Lower leg skin (tissue), 4 donors: Measurements from ENCODE around the gene ANXA4. TPM values are rescaled to one million over a fixed set of nuclear protein-coding genes. Genes with fewer than 3 reads are reported as not detected.
"Not testable (repeated sequence)": the region's sequence is repeated elsewhere in the genome, so short reads cannot be mapped to it uniquely, and the experiment has no call there.

Experiments used
- DNase-seq, 2 donors: peaks; one replicate each; pipeline ENCODE4 v3.0.0-alpha.2; 2019; ENCODE audit warnings: low spot score in 2 of 2
- H3K4me3 ChIP-seq: fragments of 200-600 bp; sonication (generic); 2 replicates; pipeline ENCODE4 v1.5.1; 2017; ENCODE audit warnings: mild to moderate bottlenecking, low read depth; ENCODE audit not compliant: poor library complexity, severe bottlenecking
- POLR2A ChIP-seq, 2 donors: fragments of 450-650 bp; IDR thresholded peaks; one replicate each; pipeline ENCODE4 v1.6.1; 2016 to 2017; ENCODE audit warnings: antibody characterized with exemption in 2 of 2, mild to moderate bottlenecking in 1 of 2, moderate library complexity in 1 of 2
- WGBS, 2 donors: methylation state at CpG; one replicate each; pipeline ENCODE4 v1.1.5; 2018; 5-methylcytosine and 5-hydroxymethylcytosine counted together
- intact Hi-C: fragments of 100-400 bp; cut with DNase I; formaldehyde crosslinking; loops from one replicate; pipeline ENCODE4 v1.15.0; 2023; ENCODE audit warnings: low total_unique reads
- total RNA-seq, 4 donors: library from RNA; depleted of rRNA; stranded (reverse); fragments of >200 nt; gene quantifications; one replicate each; pipeline ENCODE4 v1.1.0, GENCODE V29; 2016
- TF ChIP-seq, protein P1 (sequence below), 3 donors: fragments of 450-650 bp; IDR thresholded peaks; one replicate each; pipeline ENCODE4 v1.5.1; 2016; ENCODE audit warnings: antibody characterized with exemption in 3 of 3, mild to moderate bottlenecking in 3 of 3, moderate library complexity in 2 of 3

The ANXA4 gene
- total RNA-seq, 4 donors from 2014 or later: 60.2 to 107 (median 64.9) TPM

DNA sequence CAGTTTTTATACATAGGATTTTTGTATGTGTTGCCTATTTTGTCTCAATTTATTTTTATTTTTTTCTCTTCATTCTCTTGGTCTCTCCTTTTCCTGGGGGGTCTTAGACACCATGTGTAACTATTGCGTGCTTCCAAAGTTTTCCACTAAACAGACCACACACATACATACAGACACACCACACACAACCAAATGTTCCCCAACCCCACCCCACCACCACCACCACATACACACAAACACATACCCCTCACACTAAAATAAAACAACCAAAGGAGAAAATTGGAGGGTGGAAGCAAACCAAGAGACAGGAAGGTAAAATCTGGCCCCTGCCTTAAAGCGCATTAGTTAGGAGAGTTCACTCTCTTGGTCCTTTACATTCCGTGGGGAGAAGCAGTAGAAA, 30.0 kb upstream of the ANXA4 start:
- DNase-seq: peak in 1 of 2 donors; percentile 32
- 84 to 91% methylated on average over 3 of the region's 3 CpGs for WGBS, 2 donors
- intact Hi-C loops: no loop called here
- no peak for TF ChIP-seq POLR2A (IDR thresholded peaks at IDR 0.05)
- TF ChIP-seq, protein P1, sequence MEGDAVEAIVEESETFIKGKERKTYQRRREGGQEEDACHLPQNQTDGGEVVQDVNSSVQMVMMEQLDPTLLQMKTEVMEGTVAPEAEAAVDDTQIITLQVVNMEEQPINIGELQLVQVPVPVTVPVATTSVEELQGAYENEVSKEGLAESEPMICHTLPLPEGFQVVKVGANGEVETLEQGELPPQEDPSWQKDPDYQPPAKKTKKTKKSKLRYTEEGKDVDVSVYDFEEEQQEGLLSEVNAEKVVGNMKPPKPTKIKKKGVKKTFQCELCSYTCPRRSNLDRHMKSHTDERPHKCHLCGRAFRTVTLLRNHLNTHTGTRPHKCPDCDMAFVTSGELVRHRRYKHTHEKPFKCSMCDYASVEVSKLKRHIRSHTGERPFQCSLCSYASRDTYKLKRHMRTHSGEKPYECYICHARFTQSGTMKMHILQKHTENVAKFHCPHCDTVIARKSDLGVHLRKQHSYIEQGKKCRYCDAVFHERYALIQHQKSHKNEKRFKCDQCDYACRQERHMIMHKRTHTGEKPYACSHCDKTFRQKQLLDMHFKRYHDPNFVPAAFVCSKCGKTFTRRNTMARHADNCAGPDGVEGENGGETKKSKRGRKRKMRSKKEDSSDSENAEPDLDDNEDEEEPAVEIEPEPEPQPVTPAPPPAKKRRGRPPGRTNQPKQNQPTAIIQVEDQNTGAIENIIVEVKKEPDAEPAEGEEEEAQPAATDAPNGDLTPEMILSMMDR (IDR thresholded peaks at IDR 0.05): no peak
- H3K4me3 ChIP-seq: no peak overlapping the region

DNA sequence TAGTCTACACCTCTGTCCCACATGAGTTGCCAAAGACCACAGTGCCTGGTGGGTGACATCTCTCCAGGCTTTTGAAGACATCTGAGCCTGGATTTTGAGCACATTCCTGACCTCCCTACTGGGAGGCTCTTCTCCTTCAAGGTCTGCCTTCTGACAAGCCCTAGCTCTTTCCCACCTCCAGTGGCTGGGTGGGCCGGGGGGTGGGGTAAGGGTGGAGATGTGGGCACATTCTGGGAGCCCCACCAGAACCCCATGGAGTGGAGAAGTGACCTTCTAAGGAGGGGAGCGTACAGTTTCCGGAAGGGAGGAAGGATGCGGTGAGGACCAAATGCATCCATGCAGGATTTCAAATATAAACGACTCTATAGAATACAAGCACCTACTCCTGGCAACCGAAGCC, 27.9 kb upstream of the ANXA4 start:
- intact Hi-C loops: no loop called here
- 86% methylated on average over 6 of the region's 6 CpGs for WGBS, 2 donors
- no peak overlapping the region for H3K4me3 ChIP-seq
- peak in 1 of 2 donors; percentile 80 for DNase-seq
- no peak for TF ChIP-seq POLR2A (IDR thresholded peaks at IDR 0.05)
- TF ChIP-seq, protein P1 (IDR thresholded peaks at IDR 0.05): no peak

DNA sequence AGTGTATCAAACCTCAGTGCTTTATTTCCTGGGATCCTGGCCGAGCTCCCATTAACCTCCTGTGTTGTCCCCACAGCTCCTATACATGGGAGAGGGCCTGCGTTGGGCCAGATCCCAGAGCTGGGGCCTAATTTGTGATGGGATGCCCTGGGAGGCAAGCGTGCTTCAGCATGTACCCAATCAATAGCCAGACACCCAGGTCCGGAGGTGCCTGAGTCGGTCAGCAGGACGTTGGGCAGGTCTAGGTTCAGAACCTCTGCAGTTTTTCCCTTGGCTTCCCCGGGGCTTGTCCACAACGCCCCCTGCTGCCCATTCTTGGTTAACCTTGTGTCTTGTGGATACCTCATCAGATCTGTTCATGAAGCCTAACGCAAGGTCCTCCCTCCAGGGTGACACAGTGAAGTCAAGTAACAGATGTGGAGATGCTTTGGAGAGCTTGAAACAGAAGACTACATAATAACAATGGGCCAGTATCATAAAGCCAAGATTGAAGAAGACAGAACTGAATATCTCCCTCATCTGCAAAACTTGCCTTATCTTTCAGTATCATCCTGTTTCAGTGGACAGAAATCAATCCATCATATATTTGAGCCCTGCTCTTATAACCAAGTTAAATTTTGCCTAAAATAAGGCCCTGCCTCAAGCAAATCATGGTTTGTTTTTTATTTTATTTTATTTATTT, 27.3 kb upstream of the ANXA4 start:
- DNase-seq: peak; percentile 87 to 97
- intact Hi-C loops, H3K4me3 ChIP-seq: not testable (repeated sequence)
- 25 to 29% methylated on average over 9 of the region's 9 CpGs for WGBS, 2 donors

DNA sequence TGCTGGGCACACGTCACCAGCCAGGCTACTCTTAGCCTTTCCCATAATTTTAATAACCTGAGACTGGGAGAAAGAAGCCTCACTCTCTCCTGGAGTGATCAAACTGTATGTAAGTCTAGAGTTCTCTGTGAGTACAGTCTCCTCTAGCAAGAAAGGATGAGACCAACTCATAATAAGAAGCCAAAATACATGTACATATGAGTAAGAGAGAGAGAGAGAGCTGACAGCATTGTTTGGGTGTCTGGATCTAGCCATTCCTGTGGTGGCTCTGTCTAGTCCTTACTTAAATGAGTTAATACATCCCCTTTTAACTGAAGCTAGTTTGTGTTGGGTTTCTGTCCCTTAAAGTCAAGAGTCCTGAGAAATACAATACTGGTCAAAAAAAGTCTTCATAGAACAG, 26.0 kb upstream of the ANXA4 start:
- DNase-seq: no peak
- TF ChIP-seq, protein P1 (IDR thresholded peaks at IDR 0.05): no peak
- TF ChIP-seq POLR2A (IDR thresholded peaks at IDR 0.05): no peak
- H3K4me3 ChIP-seq: no peak overlapping the region
- intact Hi-C loops: no loop called here
- 84 to 91% methylated on average over 1 of the region's 1 CpG for WGBS, 2 donors

DNA sequence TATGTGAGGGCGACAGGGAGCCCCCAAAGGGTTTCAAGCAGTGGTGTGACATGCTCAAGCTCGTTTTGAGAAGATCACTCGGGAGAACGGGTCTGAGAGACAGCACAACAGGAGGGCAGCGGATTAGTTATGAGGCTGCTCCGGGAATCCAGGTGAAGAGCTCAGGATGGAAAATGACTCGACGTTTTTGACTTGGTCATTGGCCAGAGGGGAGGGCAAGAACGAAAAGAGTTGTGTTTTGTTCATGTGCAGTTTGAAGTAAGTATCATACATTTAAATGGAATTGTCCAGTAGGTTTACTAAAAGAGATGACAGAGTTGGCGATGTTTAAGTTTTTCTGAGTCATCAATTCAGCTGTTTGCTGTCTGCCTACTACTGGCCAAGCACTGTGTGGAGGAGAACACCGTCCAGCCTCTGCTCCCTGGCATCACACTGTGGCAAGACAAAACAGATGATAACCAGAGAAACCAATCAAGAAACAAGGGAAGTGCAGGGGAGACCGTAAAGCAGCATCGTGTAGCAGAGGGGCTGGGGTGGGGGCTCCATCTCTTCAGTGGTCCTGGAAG, 25.3 kb upstream of the ANXA4 start:
- WGBS, 2 donors: 73 to 79% methylated on average over 13 of the region's 13 CpGs
- TF ChIP-seq, protein P1 (IDR thresholded peaks at IDR 0.05): no peak
- DNase-seq: peak in 1 of 2 donors; percentile 42
- H3K4me3 ChIP-seq: no peak overlapping the region
- intact Hi-C loops: no loop called here

DNA sequence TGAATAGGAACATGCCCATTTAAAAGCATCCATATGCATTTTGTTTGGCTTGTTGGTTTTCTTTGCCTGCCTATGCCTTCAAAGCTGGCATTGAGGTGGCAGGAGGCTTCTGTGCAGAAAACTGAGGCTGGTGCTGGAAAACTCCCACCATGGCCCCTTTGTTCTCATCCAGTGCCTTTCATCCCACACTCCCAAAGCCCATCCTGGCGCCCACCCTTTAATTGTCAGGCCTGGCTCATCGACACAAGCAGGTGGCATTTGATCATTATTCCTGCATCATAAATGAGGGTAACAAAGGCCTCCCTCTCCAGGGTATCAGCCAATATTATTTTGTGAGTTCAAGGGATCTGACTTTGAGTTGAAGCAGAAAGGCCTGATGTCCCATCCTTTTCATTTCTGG, 24.7 kb upstream of the ANXA4 start:
- intact Hi-C loops: no loop called here
- 91 to 95% methylated on average over 2 of the region's 2 CpGs for WGBS, 2 donors
- no peak for TF ChIP-seq POLR2A (IDR thresholded peaks at IDR 0.05)
- TF ChIP-seq, protein P1 (IDR thresholded peaks at IDR 0.05): no peak
- DNase-seq: peak in 1 of 2 donors; percentile 71
- H3K4me3 ChIP-seq: no peak overlapping the region
